NCI-H2107 (cell line): ENCODE measurements around the gene MTMR6.

Source experiments
- DNase-seq: peaks from one replicate; lab custom pipeline; 2025; lab: John Stamatoyannopoulos, UW

The MTMR6 gene

DNA sequence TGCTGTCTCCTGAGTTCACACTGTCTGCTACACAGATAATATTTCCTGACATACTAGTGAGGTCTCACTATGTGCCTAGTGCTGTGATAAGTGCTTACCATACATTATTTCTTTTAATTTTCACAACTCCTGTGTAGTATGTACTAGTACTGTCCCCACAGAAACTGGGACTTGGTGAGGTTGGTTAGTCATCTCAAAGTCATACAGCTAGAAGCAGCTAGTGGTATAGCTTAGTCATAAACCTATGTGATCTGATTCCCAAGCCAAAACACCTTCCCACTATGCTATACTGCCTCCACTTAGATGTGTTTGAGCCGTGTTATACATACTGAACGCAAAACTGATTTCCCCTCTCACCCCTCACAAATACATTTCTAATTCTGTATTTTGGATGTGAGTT, 10.5 kb downstream of the MTMR6 start:
- DNase-seq, result no peak

DNA sequence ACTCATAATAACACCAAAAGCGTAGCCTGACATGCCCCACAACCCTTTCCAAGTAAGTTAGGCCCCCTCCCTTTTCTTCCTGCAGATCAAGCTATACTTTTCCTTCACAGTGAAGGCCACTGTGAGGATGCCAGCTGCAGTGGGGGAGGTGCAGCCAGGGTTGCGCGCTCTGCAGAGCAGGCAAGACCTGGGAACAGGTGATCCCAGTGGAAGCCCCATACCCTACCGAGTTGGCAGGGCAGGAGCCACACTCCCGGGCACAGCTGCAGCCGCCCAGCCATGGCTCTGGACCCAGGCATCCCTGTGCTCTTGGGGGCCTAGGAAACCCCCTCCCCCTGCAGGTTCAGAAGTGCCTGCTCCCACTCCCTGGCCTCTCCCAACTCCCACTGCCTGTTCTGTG, 18.7 kb downstream of the MTMR6 start:
- no peak for DNase-seq

DNA sequence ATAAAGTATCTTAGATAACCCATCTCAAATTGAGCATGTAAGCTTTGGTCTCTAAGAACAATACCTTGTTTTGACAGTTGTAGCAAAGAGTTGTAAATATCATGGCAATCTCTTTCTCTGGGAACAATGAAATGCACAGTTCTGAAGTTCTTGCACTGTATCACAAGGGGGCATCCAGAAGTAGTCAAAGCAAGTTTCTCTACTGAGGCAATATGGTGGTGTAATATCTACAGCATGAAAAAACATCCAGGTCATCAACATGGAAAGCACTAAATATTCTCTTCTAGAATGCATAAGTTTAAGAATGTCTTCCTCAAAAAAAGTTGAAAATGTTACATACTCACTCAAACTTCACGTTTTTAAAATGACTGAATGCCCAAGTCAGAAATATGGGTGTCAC, 19.6 kb downstream of the MTMR6 start:
- DNase-seq, result no peak

GRCh38 chr13:25266706-25267105, 20.6 kb downstream of the MTMR6 start:
- no peak for DNase-seq

DNA sequence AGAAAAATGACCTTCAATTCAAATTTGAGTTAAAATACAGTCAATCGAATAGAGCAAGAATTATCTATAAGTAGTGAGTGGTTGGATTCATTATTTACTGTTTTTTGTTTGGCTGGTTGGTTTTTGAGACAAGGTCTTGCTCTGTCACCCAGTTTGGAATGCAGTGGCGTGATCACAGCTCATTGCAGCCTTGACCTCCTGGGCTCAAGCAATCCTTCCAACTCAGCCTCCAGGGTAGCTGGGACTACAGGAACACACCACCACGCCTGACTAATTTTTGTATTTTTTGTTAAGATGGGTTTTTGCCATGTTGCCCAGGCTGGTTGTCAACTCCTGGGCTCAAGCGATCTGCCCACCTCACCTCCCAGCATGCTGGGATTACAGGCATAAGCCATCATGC, 25.0 kb downstream of the MTMR6 start:
- no peak for DNase-seq

GRCh38 chr13:25253702-25254101, 33.6 kb downstream of the MTMR6 start:
- no peak for DNase-seq

DNA sequence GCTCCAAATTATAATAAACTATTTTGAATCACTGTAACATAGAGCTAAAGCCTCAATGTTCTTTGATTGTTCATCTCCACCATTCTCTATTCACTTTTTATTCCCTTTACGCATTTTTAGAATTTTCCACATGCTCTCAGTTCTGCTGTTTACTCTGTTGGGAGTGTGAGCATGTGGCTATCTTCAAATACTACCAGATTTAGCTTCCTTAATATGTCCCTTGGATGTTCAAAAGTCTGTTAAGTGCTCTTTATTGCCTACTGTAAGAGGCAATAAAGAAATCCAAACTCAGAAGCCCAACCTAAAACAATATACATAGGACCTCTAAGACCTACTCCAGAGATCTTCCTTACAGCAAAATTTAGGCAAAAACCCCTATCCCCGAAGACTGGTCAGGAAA, 34.5 kb downstream of the MTMR6 start:
- no peak for DNase-seq

- no peak for DNase-seq
Observed at GRCh38 chr13:25252225-25252624, 35.1 kb downstream of the MTMR6 start.

DNA sequence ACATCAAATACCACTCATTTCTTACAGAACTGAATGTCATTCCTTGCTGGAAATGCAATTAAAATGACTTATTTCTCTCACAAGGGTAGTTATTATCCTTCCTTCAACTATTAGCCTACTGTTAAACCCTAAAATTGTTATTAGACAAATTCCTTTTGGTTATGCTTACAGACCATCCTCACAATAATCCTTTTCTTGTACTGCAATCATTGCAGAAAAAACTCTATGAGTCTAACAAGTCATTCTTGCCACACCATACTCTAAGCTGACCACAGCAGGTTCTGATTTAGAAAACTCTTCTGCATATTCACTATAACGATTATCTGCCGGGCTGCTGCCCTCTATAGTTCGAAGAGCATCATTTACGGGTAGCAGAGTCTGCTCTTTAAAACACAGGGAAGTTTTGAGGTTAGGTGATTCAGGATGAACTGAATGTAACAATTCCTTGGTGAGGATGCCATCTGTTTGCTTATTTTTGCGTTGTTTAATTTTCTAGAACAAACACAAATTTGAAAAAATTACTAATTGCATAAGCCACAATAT, 38.2 kb downstream of the MTMR6 start:
- no peak for DNase-seq

GRCh38 chr13:25248071-25248470, 39.2 kb downstream of the MTMR6 start:
- DNase-seq, result no peak

- DNase-seq, result no peak
Observed at GRCh38 chr13:25247360-25247759, 39.9 kb downstream of the MTMR6 start.

GRCh38 chr13:25244123-25244522, 43.2 kb downstream of the MTMR6 start:
- no peak for DNase-seq

GRCh38 chr13:25242956-25243355, 44.3 kb downstream of the MTMR6 start:
- DNase-seq, result no peak

DNA sequence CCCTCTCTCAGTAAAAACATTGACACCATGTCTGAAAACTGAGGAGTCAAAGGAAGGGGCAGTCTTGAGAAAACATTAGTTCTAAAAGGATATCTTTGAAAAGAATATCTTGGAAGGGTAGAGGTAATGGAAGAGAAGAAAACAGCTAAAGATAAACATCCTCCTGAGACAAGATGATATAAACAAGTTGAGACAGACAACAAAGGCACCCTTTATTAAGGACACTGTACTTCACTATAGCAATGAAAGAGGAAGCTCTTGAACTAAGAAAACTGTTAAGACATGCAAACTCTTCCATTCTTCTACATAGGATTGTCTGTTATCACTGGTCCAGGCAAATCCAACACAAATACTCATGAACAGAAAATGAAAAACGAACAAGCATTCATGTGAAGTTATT, 46.3 kb downstream of the MTMR6 start:
- no peak for DNase-seq

- DNase-seq, result no peak
Observed at GRCh38 chr13:25237083-25237482, 50.2 kb downstream of the MTMR6 start.

DNA sequence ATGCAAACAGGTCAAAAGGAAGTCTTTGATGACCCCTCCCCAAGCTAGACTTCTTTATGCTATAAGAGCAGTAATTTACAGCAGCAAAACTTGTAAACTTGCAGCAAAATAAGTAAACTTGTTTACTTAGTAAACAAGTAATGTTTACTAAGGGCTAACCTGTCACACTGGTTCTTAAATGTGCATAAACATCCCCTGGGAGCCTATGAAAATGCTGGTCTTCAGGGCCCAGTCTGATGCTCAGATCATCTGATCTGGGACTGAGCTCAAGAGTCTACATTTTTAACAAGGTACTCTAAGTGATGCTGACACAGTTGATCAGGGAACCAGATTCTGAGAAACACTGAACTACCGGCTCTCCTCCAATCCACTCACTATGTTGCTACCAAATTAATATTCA, 53.4 kb downstream of the MTMR6 start:
- no peak for DNase-seq

DNA sequence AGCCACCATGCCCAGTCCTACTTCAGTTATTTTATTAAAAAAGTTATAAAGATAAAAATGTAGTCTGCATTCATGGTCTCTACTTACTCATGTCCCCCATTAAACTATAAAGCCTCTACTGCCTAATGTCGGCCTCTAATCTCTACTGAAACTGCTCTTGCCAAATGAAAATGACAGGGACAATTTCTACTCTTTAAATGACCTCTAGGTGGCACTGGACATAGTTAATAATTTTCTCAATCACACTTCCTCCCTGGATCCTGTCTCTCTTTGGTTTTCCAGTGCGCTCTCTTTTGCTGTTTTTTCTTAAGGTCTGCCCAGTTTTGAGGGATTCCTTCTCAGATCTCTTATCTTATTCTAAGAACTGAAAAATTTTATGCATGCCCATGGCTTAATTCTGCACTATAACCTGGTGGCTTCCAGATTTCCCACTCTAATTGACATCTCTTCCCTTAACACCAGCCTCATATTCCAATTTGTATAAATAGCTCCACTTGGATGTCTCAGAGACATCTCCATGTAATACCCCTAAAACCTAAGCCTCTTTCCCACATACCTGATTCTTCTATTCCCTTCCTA, 54.3 kb downstream of the MTMR6 start:
- DNase-seq, result peak; percentile 2

- no peak for DNase-seq
Observed at GRCh38 chr13:25231517-25231916, 55.8 kb downstream of the MTMR6 start.

- no peak for DNase-seq
Observed at GRCh38 chr13:25227690-25228089, 59.6 kb downstream of the MTMR6 start.

DNA sequence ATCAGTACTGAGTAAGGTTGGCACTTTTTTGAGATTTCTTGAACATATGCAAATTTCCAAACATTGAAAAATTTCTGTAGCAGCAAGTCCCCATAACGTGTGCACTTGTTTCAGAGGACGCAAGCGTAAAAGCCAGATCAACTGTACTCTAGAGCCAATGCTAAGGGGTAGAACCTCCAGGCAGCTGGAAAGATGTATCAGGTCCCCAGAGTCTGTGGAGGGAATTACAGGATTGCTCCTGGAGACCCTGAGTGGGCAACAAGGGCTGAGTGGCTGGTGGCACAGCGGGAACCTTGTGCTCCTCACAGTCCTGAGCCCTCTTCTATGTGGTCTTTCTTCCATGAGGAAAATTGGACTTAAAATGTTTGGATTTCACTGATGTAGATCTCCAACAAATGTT, 61.3 kb downstream of the MTMR6 start:
- DNase-seq, result no peak

GRCh38 chr13:25224151-25224550, 63.1 kb downstream of the MTMR6 start:
- no peak for DNase-seq

- DNase-seq, result no peak
Observed at GRCh38 chr13:25222740-25223139, 64.5 kb downstream of the MTMR6 start.

- no peak for DNase-seq
Observed at GRCh38 chr13:25218019-25218418, 69.3 kb downstream of the MTMR6 start.
